D721Med (cell line): ENCODE measurements around the gene CTTNBP2.

Source experiments
- DNase-seq: peaks from one replicate; pipeline ENCODE4 v3.0.0; 2011; ENCODE audit warnings: low spot score; ENCODE audit not compliant: insufficient read length
- FAIRE-seq: peaks from 2 replicates; lab custom pipeline; 2011; peaks lifted over from hg19 to GRCh38; lab: Jason Lieb, UNC
- CTCF ChIP-seq: IDR thresholded peaks from 2 replicates; pipeline ENCODE4 v1.5.1; 2012; ENCODE audit warnings: mild to moderate bottlenecking, control low read depth; ENCODE audit not compliant: insufficient read depth; ENCODE audit errors: missing control alignments

The CTTNBP2 gene

GRCh38 chr7:117902314-117902889 is 29.2 kb upstream of the CTTNBP2 start:
- TF ChIP-seq CTCF = no peak

GRCh38 chr7:117901089-117901797 is 28.0 kb upstream of the CTTNBP2 start:
- no peak for DNase-seq
- FAIRE-seq = no peak
- no peak for TF ChIP-seq CTCF

More at GRCh38 chr7:117902314-117902889, 29.2 kb upstream of the CTTNBP2 start:
- FAIRE-seq (no peak), DNase-seq (no peak)

GRCh38 chr7:117896339-117896738 is 23.1 kb upstream of the CTTNBP2 start:
- no peak for FAIRE-seq
- TF ChIP-seq CTCF = no peak
- no peak for DNase-seq

GRCh38 chr7:117895276-117895675 is 22.0 kb upstream of the CTTNBP2 start:
- FAIRE-seq (no peak), DNase-seq (no peak)
- no peak for TF ChIP-seq CTCF

- FAIRE-seq (no peak), DNase-seq (no peak)
- no peak for TF ChIP-seq CTCF
Observed at GRCh38 chr7:117894037-117894436, 20.8 kb upstream of the CTTNBP2 start.

- no peak for FAIRE-seq
- DNase-seq = no peak
- TF ChIP-seq CTCF = no peak
Observed at GRCh38 chr7:117892821-117893220, 19.6 kb upstream of the CTTNBP2 start.

- TF ChIP-seq CTCF = no peak
- FAIRE-seq = no peak
Observed at GRCh38 chr7:117889611-117890010, 16.4 kb upstream of the CTTNBP2 start.

More at GRCh38 chr7:117889611-117890010, 16.4 kb upstream of the CTTNBP2 start:
- no peak for DNase-seq
